HepG2 (cell line): ENCODE data around the gene TXNIP. TPM values are rescaled to one million over a fixed set of nuclear protein-coding genes. Genes with fewer than 3 reads are reported as not detected.

Source experiments
- CENPT ChIP-seq: sonication (generic); formaldehyde crosslinking; IDR thresholded peaks from 2 replicates; pipeline ENCODE4 v1.8.0; 2022; ENCODE audit warnings: low read depth, mild to moderate bottlenecking, moderate library complexity, missing genetic modification reagents
- FOXJ3 ChIP-seq: sonication (generic); formaldehyde crosslinking; IDR thresholded peaks from 2 replicates; pipeline ENCODE4 v1.4.0; 2020; ENCODE audit warnings: missing genetic modification reagents, mild to moderate bottlenecking, borderline replicate concordance
- GABPB1 ChIP-seq: IDR thresholded peaks from 2 replicates; pipeline ENCODE4 v1.6.1; 2016; ENCODE audit warnings: mild to moderate bottlenecking, missing genetic modification reagents, moderate library complexity, missing compliant biosample characterization
- HMG20B ChIP-seq: conservative IDR thresholded peaks from 2 replicates; pipeline ENCODE4 v1.6.1; 2016; ENCODE audit warnings: missing genetic modification reagents, missing compliant biosample characterization
- HOXA3 ChIP-seq: sonication (generic); formaldehyde crosslinking; IDR thresholded peaks from 2 replicates; pipeline ENCODE4 v1.5.0; 2020; ENCODE audit warnings: missing genetic modification reagents
- MAFK ChIP-seq, 2 experiments: IDR thresholded peaks in 1 of 2; conservative IDR thresholded peaks in 1 of 2; 2 replicates each; pipeline ENCODE4 v1.6.1; 2011; ENCODE audit warnings: improper control_type of control experiment in 2 of 2, low read length in 2 of 2
- MATR3 ChIP-seq: sonication (generic); formaldehyde crosslinking; IDR thresholded peaks from 2 replicates; pipeline ENCODE4 v1.4.0; 2020; ENCODE audit warnings: missing genetic modification reagents
- MED8 ChIP-seq: sonication (generic); formaldehyde crosslinking; IDR thresholded peaks from 2 replicates; pipeline ENCODE4 v1.8.1; 2023; ENCODE audit warnings: mild to moderate bottlenecking, missing genetic modification reagents; ENCODE audit not compliant: insufficient replicate concordance
- MTF2 ChIP-seq: sonication (generic); formaldehyde crosslinking; IDR thresholded peaks from 2 replicates; pipeline ENCODE4 v1.5.0; 2020; ENCODE audit warnings: missing genetic modification reagents, borderline replicate concordance
- NBN ChIP-seq: fragments of 450-650 bp; conservative IDR thresholded peaks from 2 replicates; pipeline ENCODE4 v1.6.1; 2017
- SATB2 ChIP-seq: sonication (generic); formaldehyde crosslinking; IDR thresholded peaks from 2 replicates; pipeline ENCODE4 v1.5.0; 2020; ENCODE audit warnings: missing genetic modification reagents
- ZBTB1 ChIP-seq: sonication (generic); formaldehyde crosslinking; IDR thresholded peaks from 2 replicates; pipeline ENCODE4 v1.4.0; 2020; ENCODE audit warnings: missing genetic modification reagents, borderline replicate concordance
- ZBTB2 ChIP-seq: sonication (generic); formaldehyde crosslinking; IDR thresholded peaks from 2 replicates; pipeline ENCODE4 v1.8.0; 2022; ENCODE audit warnings: low read depth, missing genetic modification reagents
- ZKSCAN8 ChIP-seq: IDR thresholded peaks from 2 replicates; pipeline ENCODE4 v1.6.1; 2016; ENCODE audit warnings: borderline replicate concordance, missing genetic modification reagents, missing compliant biosample characterization
- ZNF33B ChIP-seq: sonication (generic); formaldehyde crosslinking; IDR thresholded peaks from 2 replicates; pipeline ENCODE4 v1.5.1; 2020; ENCODE audit warnings: mild to moderate bottlenecking, missing genetic modification reagents
- ZNF44 ChIP-seq: sonication (generic); formaldehyde crosslinking; IDR thresholded peaks from 2 replicates; pipeline ENCODE4 v1.5.1; 2020; ENCODE audit warnings: mild to moderate bottlenecking, missing genetic modification reagents
- ZNF878 ChIP-seq: sonication (generic); formaldehyde crosslinking; IDR thresholded peaks from 2 replicates; pipeline ENCODE4 v1.8.1; 2023; ENCODE audit warnings: mild to moderate bottlenecking, missing genetic modification reagents, moderate library complexity
- polyA plus RNA-seq, 8 experiments: library from polyadenylated mRNA; depleted of rRNA in 3 of 8; stranded (reverse) in 7 of 8; unstranded in 1 of 8; fragments of >200 nt; fragmentation: Illumina TruSeq in 4 of 8; extraction: Trizol in 4 of 8; gene quantifications; 2 replicates each; pipeline versions ENCODE4 v1.2.1 to v1.2.3, GENCODE V29; 2011 to 2016; ENCODE audit warnings: low read depth in 4 of 8, missing spikeins in 1 of 8, mixed read lengths in 1 of 8; ENCODE audit not compliant: insufficient read depth in 1 of 8
- total RNA-seq, 5 experiments: library from RNA; depleted of rRNA; stranded (reverse); fragments of >200 nt; fragmentation: Illumina TruSeq; extraction: Trizol; gene quantifications; 2 replicates each; pipeline ENCODE4 v1.2.3, GENCODE V29; 2016; ENCODE audit warnings: low read depth in 1 of 5
- TF ChIP-seq, protein P1 (sequence below): sonication (generic); formaldehyde crosslinking; IDR thresholded peaks from 2 replicates; pipeline ENCODE4 v1.8.1; 2023; ENCODE audit warnings: mild to moderate bottlenecking, missing genetic modification reagents, borderline replicate concordance
- TF ChIP-seq, protein P2 (sequence below): sonication (generic); formaldehyde crosslinking; IDR thresholded peaks from 2 replicates; pipeline ENCODE4 v1.4.0; 2020; ENCODE audit warnings: missing genetic modification reagents, borderline replicate concordance
- TF ChIP-seq, protein P3 (sequence below): IDR thresholded peaks from 2 replicates; pipeline ENCODE4 v1.6.1; 2016
- TF ChIP-seq, protein P4 (sequence below): sonication (generic); formaldehyde crosslinking; IDR thresholded peaks from 2 replicates; pipeline ENCODE4 v1.5.0; 2020; ENCODE audit warnings: missing genetic modification reagents, mild to moderate bottlenecking, borderline replicate concordance
- TF ChIP-seq, protein P5 (sequence below): sonication (generic); formaldehyde crosslinking; IDR thresholded peaks from 2 replicates; pipeline ENCODE4 v1.8.1; 2023; ENCODE audit warnings: mild to moderate bottlenecking, missing genetic modification reagents

Gene TXNIP
- total and polyA plus RNA-seq, 2 of the 13 experiments (the other 11 are each of a cell fraction or from before 2014, with no cell fraction given) = 24.4 to 237 TPM

- TF ChIP-seq ZBTB2 (no peak), ZBTB1 (CRISPR knock-in tag) (no peak), ZNF878 (CRISPR knock-in tag) (no peak), MATR3 (no peak), HOXA3 (CRISPR knock-in tag) (no peak), MTF2 (CRISPR knock-in tag) (no peak), FOXJ3 (CRISPR knock-in tag) (no peak), HMG20B (CRISPR knock-in tag) (no peak), ZNF33B (CRISPR knock-in tag) (no peak), ZKSCAN8 (CRISPR knock-in tag) (no peak), GABPB1 (no peak), ZNF44 (no peak), MED8 (CRISPR knock-in tag) (no peak), SATB2 (CRISPR knock-in tag) (no peak), MAFK (conservative IDR thresholded peaks at IDR 0.05 in 1 of 2, IDR thresholded peaks at IDR 0.05 in 1 of 2; ENCODE audit: low read length in 2 of 2) (no peak), CENPT (CRISPR knock-in tag) (no peak), NBN (no peak)
- TF ChIP-seq, protein P1, sequence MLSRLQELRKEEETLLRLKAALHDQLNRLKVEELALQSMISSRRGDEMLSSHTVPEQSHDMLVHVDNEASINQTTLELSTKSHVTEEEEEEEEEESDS (CRISPR knock-in tag) = no peak
- TF ChIP-seq, protein P2, sequence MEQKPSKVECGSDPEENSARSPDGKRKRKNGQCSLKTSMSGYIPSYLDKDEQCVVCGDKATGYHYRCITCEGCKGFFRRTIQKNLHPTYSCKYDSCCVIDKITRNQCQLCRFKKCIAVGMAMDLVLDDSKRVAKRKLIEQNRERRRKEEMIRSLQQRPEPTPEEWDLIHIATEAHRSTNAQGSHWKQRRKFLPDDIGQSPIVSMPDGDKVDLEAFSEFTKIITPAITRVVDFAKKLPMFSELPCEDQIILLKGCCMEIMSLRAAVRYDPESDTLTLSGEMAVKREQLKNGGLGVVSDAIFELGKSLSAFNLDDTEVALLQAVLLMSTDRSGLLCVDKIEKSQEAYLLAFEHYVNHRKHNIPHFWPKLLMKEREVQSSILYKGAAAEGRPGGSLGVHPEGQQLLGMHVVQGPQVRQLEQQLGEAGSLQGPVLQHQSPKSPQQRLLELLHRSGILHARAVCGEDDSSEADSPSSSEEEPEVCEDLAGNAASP (CRISPR knock-in tag) = peak; percentile 57; the same call in 1 of the 2 replicates
- TF ChIP-seq, protein P3, sequence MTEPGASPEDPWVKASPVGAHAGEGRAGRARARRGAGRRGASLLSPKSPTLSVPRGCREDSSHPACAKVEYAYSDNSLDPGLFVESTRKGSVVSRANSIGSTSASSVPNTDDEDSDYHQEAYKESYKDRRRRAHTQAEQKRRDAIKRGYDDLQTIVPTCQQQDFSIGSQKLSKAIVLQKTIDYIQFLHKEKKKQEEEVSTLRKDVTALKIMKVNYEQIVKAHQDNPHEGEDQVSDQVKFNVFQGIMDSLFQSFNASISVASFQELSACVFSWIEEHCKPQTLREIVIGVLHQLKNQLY = no peak
- TF ChIP-seq, protein P4, sequence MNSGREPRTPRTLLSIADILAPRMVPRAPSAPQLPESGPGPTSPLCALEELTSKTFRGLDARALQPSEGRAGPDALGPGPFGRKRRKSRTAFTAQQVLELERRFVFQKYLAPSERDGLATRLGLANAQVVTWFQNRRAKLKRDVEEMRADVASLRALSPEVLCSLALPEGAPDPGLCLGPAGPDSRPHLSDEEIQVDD = no peak
- TF ChIP-seq, protein P5, sequence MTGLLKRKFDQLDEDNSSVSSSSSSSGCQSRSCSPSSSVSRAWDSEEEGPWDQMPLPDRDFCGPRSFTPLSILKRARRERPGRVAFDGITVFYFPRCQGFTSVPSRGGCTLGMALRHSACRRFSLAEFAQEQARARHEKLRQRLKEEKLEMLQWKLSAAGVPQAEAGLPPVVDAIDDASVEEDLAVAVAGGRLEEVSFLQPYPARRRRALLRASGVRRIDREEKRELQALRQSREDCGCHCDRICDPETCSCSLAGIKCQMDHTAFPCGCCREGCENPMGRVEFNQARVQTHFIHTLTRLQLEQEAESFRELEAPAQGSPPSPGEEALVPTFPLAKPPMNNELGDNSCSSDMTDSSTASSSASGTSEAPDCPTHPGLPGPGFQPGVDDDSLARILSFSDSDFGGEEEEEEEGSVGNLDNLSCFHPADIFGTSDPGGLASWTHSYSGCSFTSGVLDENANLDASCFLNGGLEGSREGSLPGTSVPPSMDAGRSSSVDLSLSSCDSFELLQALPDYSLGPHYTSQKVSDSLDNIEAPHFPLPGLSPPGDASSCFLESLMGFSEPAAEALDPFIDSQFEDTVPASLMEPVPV (CRISPR knock-in tag) = no peak
Observed at GRCh38 chr1:145985502-145986439, 10.6 kb downstream of the TXNIP start (continued).
